Measurements from ENCODE around the gene RBMS1. TPM values are rescaled to one million over a fixed set of nuclear protein-coding genes. Genes with fewer than 3 reads are reported as not detected.

Gene RBMS1
- total and polyA plus RNA-seq, 12 donors: 22.6 to 77.7 (median 59.0) TPM

- no peak for ATAC-seq
- 44 to 66% methylated on average over 4 of the region's 4 CpGs for WGBS, 2 donors
Observed at GRCh38 chr2:160472839-160473251, 20.8 kb downstream of the RBMS1 start.

GRCh38 chr2:160471950-160472349 is 21.7 kb downstream of the RBMS1 start:
- no peaks in the 10 kb centered on the region for H3K36me3 ChIP-seq
- H3K4me1 ChIP-seq: peaks cover 8 to 82% (median 63%) of the 10 kb centered on the region in 9 donors
- peak overlapping the region in 5 of 10 donors; percentile 23 to 64 (median 53) for H3K27ac ChIP-seq
- DNase-seq (no peak), ATAC-seq (no peak)
- no peaks in the 10 kb centered on the region for H3K9me3 ChIP-seq
- no peaks in the 10 kb centered on the region for H3K27me3 ChIP-seq
- intact Hi-C loops (cut with DNase I): no loop called here
- TF ChIP-seq CTCF (IDR thresholded peaks at IDR 0.05): no peak
- H3K4me3 ChIP-seq: no peak overlapping the region
- WGBS, 2 donors: 50 to 55% methylated on average over 3 of the region's 3 CpGs

More at GRCh38 chr2:160472839-160473251, 20.8 kb downstream of the RBMS1 start:
- H3K4me3 ChIP-seq: no peak overlapping the region
- H3K27me3 ChIP-seq: no peaks in the 10 kb centered on the region
- H3K4me1 ChIP-seq: peaks cover 8 to 80% (median 58%) of the 10 kb centered on the region in 9 donors
- no peaks in the 10 kb centered on the region for H3K9me3 ChIP-seq
- intact Hi-C loops (cut with DNase I): no loop called here
- peak overlapping the region in 4 of 10 donors; percentile 1 to 64 (median 43) for H3K27ac ChIP-seq
- no peak for DNase-seq
- no peak for TF ChIP-seq CTCF (IDR thresholded peaks at IDR 0.05)
- no peaks in the 10 kb centered on the region for H3K36me3 ChIP-seq

GRCh38 chr2:160469621-160470204 is 23.9 kb downstream of the RBMS1 start:
- no peaks in the 10 kb centered on the region for H3K9me3 ChIP-seq
- H3K4me3 ChIP-seq: no peak overlapping the region
- H3K4me1 ChIP-seq: peaks cover 8 to 97% (median 81%) of the 10 kb centered on the region in 9 donors
- H3K27me3 ChIP-seq: no peaks in the 10 kb centered on the region
- no peak for TF ChIP-seq CTCF (IDR thresholded peaks at IDR 0.05)
- 45 to 57% methylated on average over 5 of the region's 5 CpGs for WGBS, 2 donors
- ATAC-seq (peak in 4 of 8 donors; percentile 30 to 57 (median 46)), DNase-seq (no peak)
- H3K27ac ChIP-seq: peak overlapping the region in 5 of 10 donors; percentile 4 to 46 (median 26)
- intact Hi-C loops (cut with DNase I): no loop called here
- no peaks in the 10 kb centered on the region for H3K36me3 ChIP-seq

GRCh38 chr2:160469164-160469563 is 24.4 kb downstream of the RBMS1 start:
- ATAC-seq (peak in 3 of 8 donors; percentile 24 to 46 (median 39)), DNase-seq (no peak)
- H3K9me3 ChIP-seq: no peaks in the 10 kb centered on the region
- peak overlapping the region in 5 of 10 donors; percentile 4 to 46 (median 26) for H3K27ac ChIP-seq
- TF ChIP-seq CTCF (IDR thresholded peaks at IDR 0.05): no peak
- intact Hi-C loops (cut with DNase I): no loop called here
- no peaks in the 10 kb centered on the region for H3K27me3 ChIP-seq
- H3K4me3 ChIP-seq: no peak overlapping the region
- 72% methylated on average over 6 of the region's 6 CpGs for WGBS, 2 donors
- peaks cover 8 to 95% (median 82%) of the 10 kb centered on the region in 9 donors for H3K4me1 ChIP-seq
- no peaks in the 10 kb centered on the region for H3K36me3 ChIP-seq
